OCI-LY1 (cell line): ENCODE measurements around the gene ARMH2.

Experiments used
- H2AFZ ChIP-seq: fragments of 200-600 bp; sonication (generic), shearing (Covaris generic); 2 replicates; pipeline ENCODE4 v1.6.0; 2014; ENCODE audit warnings: antibody characterized with exemption, mild to moderate bottlenecking, low read length
- H3F3A ChIP-seq: fragments of 200-600 bp; sonication (generic), shearing (Covaris generic); 2 replicates; pipeline ENCODE4 v1.6.0; 2014; ENCODE audit warnings: mild to moderate bottlenecking, antibody characterized with exemption, low read length, moderate library complexity; ENCODE audit not compliant: insufficient read depth
- H3K27ac ChIP-seq: fragments of 200-600 bp; sonication (generic); 2 replicates; pipeline ENCODE4 v1.5.1; 2014; ENCODE audit warnings: low read length, mixed run types, mild to moderate bottlenecking, low read depth; ENCODE audit not compliant: poor library complexity, severe bottlenecking
- H3K27me3 ChIP-seq: fragments of 200-600 bp; sonication (generic); 2 replicates; pipeline ENCODE4 v1.6.0; 2014; ENCODE audit warnings: antibody characterized with exemption, mild to moderate bottlenecking, low read length, moderate library complexity; ENCODE audit not compliant: insufficient read depth
- H3K36me3 ChIP-seq: fragments of 200-600 bp; sonication (generic); 2 replicates; pipeline ENCODE4 v1.6.1; 2014; ENCODE audit warnings: mild to moderate bottlenecking, antibody characterized with exemption, low read length, moderate library complexity, mixed read lengths; ENCODE audit not compliant: insufficient read depth
- H3K4me1 ChIP-seq: fragments of 200-600 bp; sonication (generic); 2 replicates; pipeline ENCODE4 v1.5.1; 2014; ENCODE audit warnings: mild to moderate bottlenecking, low read length, moderate library complexity; ENCODE audit not compliant: insufficient read depth, severe bottlenecking
- H3K4me2 ChIP-seq: fragments of 200-600 bp; sonication (generic), shearing (Covaris generic); 2 replicates; pipeline ENCODE4 v1.6.1; 2014; ENCODE audit warnings: low read length
- H3K4me3 ChIP-seq: fragments of 200-600 bp; sonication (generic); 2 replicates; pipeline ENCODE4 v1.5.1; 2014; ENCODE audit warnings: low read length, low read depth, mild to moderate bottlenecking, mixed read lengths; ENCODE audit not compliant: poor library complexity, severe bottlenecking
- H3K79me2 ChIP-seq: fragments of 200-600 bp; shearing (Covaris generic); 2 replicates; pipeline ENCODE4 v1.6.1; 2016; ENCODE audit warnings: mixed run types, low read length, mixed read lengths; ENCODE audit not compliant: insufficient read depth
- H3K9ac ChIP-seq: fragments of 200-600 bp; sonication (generic), shearing (Covaris generic); 2 replicates; pipeline ENCODE4 v1.6.1; 2014; ENCODE audit warnings: mild to moderate bottlenecking, low read length, mixed read lengths
- H3K9me2 ChIP-seq: fragments of 200-600 bp; sonication (generic), shearing (Covaris generic); 2 replicates; pipeline ENCODE4 v1.6.1; 2014; ENCODE audit warnings: low read depth, mild to moderate bottlenecking, low read length, mixed read lengths
- H3K9me3 ChIP-seq: fragments of 200-600 bp; shearing (Covaris generic); 2 replicates; pipeline ENCODE4 v1.6.1; 2014; ENCODE audit warnings: low read length, mixed read lengths
- H4K20me1 ChIP-seq: fragments of 200-600 bp; sonication (generic), shearing (Covaris generic); 2 replicates; pipeline ENCODE4 v1.6.0; 2016; ENCODE audit warnings: mild to moderate bottlenecking, low read length; ENCODE audit not compliant: insufficient read depth
- CTCF ChIP-seq: fragments of 200-600 bp; sonication (generic), shearing (Covaris generic); IDR thresholded peaks from 2 replicates; pipeline ENCODE4 v1.5.1; 2017; ENCODE audit warnings: mild to moderate bottlenecking, antibody characterized with exemption, low read length, moderate library complexity, mixed read lengths
- EZH2 ChIP-seq: fragments of 200-600 bp; sonication (generic), shearing (Covaris generic); IDR thresholded peaks from 2 replicates; pipeline ENCODE4 v1.8.0; 2017; ENCODE audit warnings: borderline replicate concordance, mixed run types, mild to moderate bottlenecking, antibody characterized with exemption, low read length, moderate library complexity, mixed read lengths

ARMH2 gene

GRCh38 chr6:24778878-24779277 lies 19.8 kb downstream of the ARMH2 start:
- Histone ChIP-seq H3F3A (no peaks in the 10 kb centered on the region), H3K79me2 (peaks cover 55% of the 10 kb centered on the region), H2AFZ (no peak overlapping the region), H3K4me1 (peaks cover 42% of the 10 kb centered on the region), H3K9me3 (no peaks in the 10 kb centered on the region), H3K27ac (no peak overlapping the region), H3K4me3 (no peak overlapping the region), H3K9me2 (no peaks in the 10 kb centered on the region), H3K9ac (no peak overlapping the region), H3K27me3 (no peaks in the 10 kb centered on the region), H4K20me1 (no peaks in the 10 kb centered on the region), H3K4me2 (peak overlapping the region; percentile 27; the same call in 1 of the 2 replicates), H3K36me3 (peaks cover 75% of the 10 kb centered on the region)
- TF ChIP-seq EZH2 (no peak), CTCF (no peak)

GRCh38 chr6:24778121-24778520 lies 20.6 kb downstream of the ARMH2 start:
- peak overlapping the region; percentile 94 for H3K4me3 ChIP-seq
- peaks cover 55% of the 10 kb centered on the region for H3K79me2 ChIP-seq
- no peak overlapping the region for H3K27ac ChIP-seq
- no peak for TF ChIP-seq CTCF
- no peak for TF ChIP-seq EZH2
- no peaks in the 10 kb centered on the region for H3K9me3 ChIP-seq
- no peaks in the 10 kb centered on the region for H3F3A ChIP-seq
- peaks cover 47% of the 10 kb centered on the region for H3K4me1 ChIP-seq
- peaks cover 67% of the 10 kb centered on the region for H3K36me3 ChIP-seq
- H3K4me2 ChIP-seq, result peak overlapping the region; percentile 92
- H2AFZ ChIP-seq, result no peak overlapping the region
- H3K27me3 ChIP-seq, result no peaks in the 10 kb centered on the region
- H4K20me1 ChIP-seq, result no peaks in the 10 kb centered on the region
- H3K9me2 ChIP-seq, result no peaks in the 10 kb centered on the region
- H3K9ac ChIP-seq, result no peak overlapping the region

- H2AFZ ChIP-seq, result no peak overlapping the region
- no peaks in the 10 kb centered on the region for H3K27me3 ChIP-seq
- no peaks in the 10 kb centered on the region for H3K9me2 ChIP-seq
- TF ChIP-seq CTCF, result no peak
- TF ChIP-seq EZH2, result no peak
- H3K36me3 ChIP-seq, result peaks cover 58% of the 10 kb centered on the region
- peaks cover 47% of the 10 kb centered on the region for H3K4me1 ChIP-seq
- no peaks in the 10 kb centered on the region for H4K20me1 ChIP-seq
- H3F3A ChIP-seq, result no peaks in the 10 kb centered on the region
- H3K9ac ChIP-seq, result peak overlapping the region; percentile 99
- H3K4me3 ChIP-seq, result peak overlapping the region; percentile 94
- H3K79me2 ChIP-seq, result peaks cover 55% of the 10 kb centered on the region
- no peaks in the 10 kb centered on the region for H3K9me3 ChIP-seq
- H3K4me2 ChIP-seq, result peak overlapping the region; percentile 92
- no peak overlapping the region for H3K27ac ChIP-seq
Observed at GRCh38 chr6:24777227-24777626, 21.5 kb downstream of the ARMH2 start.
